ENCODE results near the gene TXNRD1.

GRCh38 chr12:104182621-104183378, 32.8 kb upstream of the TXNRD1 start:
- TF ChIP-seq, protein P1, sequence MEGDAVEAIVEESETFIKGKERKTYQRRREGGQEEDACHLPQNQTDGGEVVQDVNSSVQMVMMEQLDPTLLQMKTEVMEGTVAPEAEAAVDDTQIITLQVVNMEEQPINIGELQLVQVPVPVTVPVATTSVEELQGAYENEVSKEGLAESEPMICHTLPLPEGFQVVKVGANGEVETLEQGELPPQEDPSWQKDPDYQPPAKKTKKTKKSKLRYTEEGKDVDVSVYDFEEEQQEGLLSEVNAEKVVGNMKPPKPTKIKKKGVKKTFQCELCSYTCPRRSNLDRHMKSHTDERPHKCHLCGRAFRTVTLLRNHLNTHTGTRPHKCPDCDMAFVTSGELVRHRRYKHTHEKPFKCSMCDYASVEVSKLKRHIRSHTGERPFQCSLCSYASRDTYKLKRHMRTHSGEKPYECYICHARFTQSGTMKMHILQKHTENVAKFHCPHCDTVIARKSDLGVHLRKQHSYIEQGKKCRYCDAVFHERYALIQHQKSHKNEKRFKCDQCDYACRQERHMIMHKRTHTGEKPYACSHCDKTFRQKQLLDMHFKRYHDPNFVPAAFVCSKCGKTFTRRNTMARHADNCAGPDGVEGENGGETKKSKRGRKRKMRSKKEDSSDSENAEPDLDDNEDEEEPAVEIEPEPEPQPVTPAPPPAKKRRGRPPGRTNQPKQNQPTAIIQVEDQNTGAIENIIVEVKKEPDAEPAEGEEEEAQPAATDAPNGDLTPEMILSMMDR (IDR thresholded peaks at IDR 0.05), result no peak
- TF ChIP-seq POLR2AphosphoS5 (IDR thresholded peaks at IDR 0.05) (peak in 2 of 4 donors; percentile 9 to 38), EP300 (IDR thresholded peaks at IDR 0.05) (no peak)
